MCF 10A (cell line): ENCODE measurements around the gene PARN. TPM values are rescaled to one million over a fixed set of nuclear protein-coding genes. Genes with fewer than 3 reads are reported as not detected.

Experiments used
- BruUV-seq: library from RNA; stranded (reverse); fragments of 400-500 nt; replicated peaks from 2 replicates; lab custom pipeline; 2021; lab: Mats Ljungman, UMichigan
- CTCF ChIA-PET: fragments of 300-600 bp; sonication (Branson Sonifier 250); formaldehyde crosslinking; extraction: SDS; loops from one replicate; lab custom pipeline; 2021; ENCODE audit warnings: antibody characterized with exemption, inconsistent platforms; lab: Yijun Ruan, JAX
- POLR2A ChIA-PET: fragments of 300-600, 350-650 bp; sonication (Branson Sonifier 250); formaldehyde crosslinking; extraction: SDS; loops from one replicate; lab custom pipeline; 2020; ENCODE audit warnings: antibody characterized with exemption, inconsistent platforms; lab: Yijun Ruan, JAX
- DNase-seq: peaks from one replicate; pipeline ENCODE4 v3.0.0-alpha.2; 2018; ENCODE audit not compliant: unreplicated experiment
- H3K27ac Mint-ChIP-seq: one replicate; pipeline ENCODE4 v1.8.0; 2022; ENCODE audit warnings: mild to moderate bottlenecking, low read depth, mixed read lengths; ENCODE audit not compliant: unreplicated experiment
- H3K27me3 Mint-ChIP-seq: one replicate; pipeline ENCODE4 v1.8.0; 2022; ENCODE audit warnings: mixed read lengths; ENCODE audit not compliant: insufficient read depth, unreplicated experiment
- H3K36me3 Mint-ChIP-seq: one replicate; pipeline ENCODE4 v1.8.0; 2022; ENCODE audit warnings: mild to moderate bottlenecking, moderate library complexity, mixed read lengths; ENCODE audit not compliant: insufficient read depth, unreplicated experiment
- H3K4me1 Mint-ChIP-seq: one replicate; pipeline ENCODE4 v1.8.0; 2022; ENCODE audit warnings: mixed read lengths; ENCODE audit not compliant: insufficient read depth, unreplicated experiment
- H3K4me3 Mint-ChIP-seq: one replicate; pipeline ENCODE4 v1.8.0; 2022; ENCODE audit warnings: mild to moderate bottlenecking, moderate library complexity, mixed read lengths; ENCODE audit not compliant: unreplicated experiment
- H3K9me3 Mint-ChIP-seq: one replicate; pipeline ENCODE4 v1.8.0; 2022; ENCODE audit warnings: mixed read lengths; ENCODE audit not compliant: unreplicated experiment
- intact Hi-C: fragments of 100-400 bp; cut with micrococcal nuclease; formaldehyde crosslinking; loops from 2 replicates; pipeline ENCODE4 v1.14.1; 2022
- total RNA-seq: library from RNA; stranded (reverse); gene quantifications from 2 replicates; pipeline ENCODE4 v1.2.3, GENCODE V29; 2022
- TF ChIP-seq, protein P1 (sequence below): fragments of 200-600 bp; IDR thresholded peaks from one replicate; pipeline ENCODE4 v1.8.0; 2022; ENCODE audit warnings: antibody characterized with exemption, mild to moderate bottlenecking; ENCODE audit not compliant: unreplicated experiment

Gene PARN
- total RNA-seq, 1 experiment from 2014 or later: 35.0 TPM

- Mint-ChIP-seq H3K4me3 (peak overlapping the region; percentile 90), H3K36me3 (peaks cover 46% of the 10 kb centered on the region), H3K4me1 (peaks cover 12% of the 10 kb centered on the region), H3K9me3 (peaks cover 7% of the 10 kb centered on the region), H3K27me3 (no peaks in the 10 kb centered on the region), H3K27ac (peak overlapping the region; percentile 77)
- POLR2A ChIA-PET: interaction anchor here (0.7 to 2.2 kb wide), 6 partner anchors 10 to 67 kb away, joined by 3 to 8 read pairs (median 6); no protein-coding TSS in a partner anchor
- intact Hi-C loops: no loop called here
- BruUV-seq: no TSS peak
- peak; percentile 6 for DNase-seq
- CTCF ChIA-PET: interaction anchor here (0.5 to 0.6 kb wide), 2 partner anchors 211 to 329 kb away, joined by 3 read pairs; no protein-coding TSS in a partner anchor
- TF ChIP-seq, protein P1, sequence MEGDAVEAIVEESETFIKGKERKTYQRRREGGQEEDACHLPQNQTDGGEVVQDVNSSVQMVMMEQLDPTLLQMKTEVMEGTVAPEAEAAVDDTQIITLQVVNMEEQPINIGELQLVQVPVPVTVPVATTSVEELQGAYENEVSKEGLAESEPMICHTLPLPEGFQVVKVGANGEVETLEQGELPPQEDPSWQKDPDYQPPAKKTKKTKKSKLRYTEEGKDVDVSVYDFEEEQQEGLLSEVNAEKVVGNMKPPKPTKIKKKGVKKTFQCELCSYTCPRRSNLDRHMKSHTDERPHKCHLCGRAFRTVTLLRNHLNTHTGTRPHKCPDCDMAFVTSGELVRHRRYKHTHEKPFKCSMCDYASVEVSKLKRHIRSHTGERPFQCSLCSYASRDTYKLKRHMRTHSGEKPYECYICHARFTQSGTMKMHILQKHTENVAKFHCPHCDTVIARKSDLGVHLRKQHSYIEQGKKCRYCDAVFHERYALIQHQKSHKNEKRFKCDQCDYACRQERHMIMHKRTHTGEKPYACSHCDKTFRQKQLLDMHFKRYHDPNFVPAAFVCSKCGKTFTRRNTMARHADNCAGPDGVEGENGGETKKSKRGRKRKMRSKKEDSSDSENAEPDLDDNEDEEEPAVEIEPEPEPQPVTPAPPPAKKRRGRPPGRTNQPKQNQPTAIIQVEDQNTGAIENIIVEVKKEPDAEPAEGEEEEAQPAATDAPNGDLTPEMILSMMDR: no peak
Observed at GRCh38 chr16:14629612-14629918, 495 bp downstream of the PARN start.

DNA sequence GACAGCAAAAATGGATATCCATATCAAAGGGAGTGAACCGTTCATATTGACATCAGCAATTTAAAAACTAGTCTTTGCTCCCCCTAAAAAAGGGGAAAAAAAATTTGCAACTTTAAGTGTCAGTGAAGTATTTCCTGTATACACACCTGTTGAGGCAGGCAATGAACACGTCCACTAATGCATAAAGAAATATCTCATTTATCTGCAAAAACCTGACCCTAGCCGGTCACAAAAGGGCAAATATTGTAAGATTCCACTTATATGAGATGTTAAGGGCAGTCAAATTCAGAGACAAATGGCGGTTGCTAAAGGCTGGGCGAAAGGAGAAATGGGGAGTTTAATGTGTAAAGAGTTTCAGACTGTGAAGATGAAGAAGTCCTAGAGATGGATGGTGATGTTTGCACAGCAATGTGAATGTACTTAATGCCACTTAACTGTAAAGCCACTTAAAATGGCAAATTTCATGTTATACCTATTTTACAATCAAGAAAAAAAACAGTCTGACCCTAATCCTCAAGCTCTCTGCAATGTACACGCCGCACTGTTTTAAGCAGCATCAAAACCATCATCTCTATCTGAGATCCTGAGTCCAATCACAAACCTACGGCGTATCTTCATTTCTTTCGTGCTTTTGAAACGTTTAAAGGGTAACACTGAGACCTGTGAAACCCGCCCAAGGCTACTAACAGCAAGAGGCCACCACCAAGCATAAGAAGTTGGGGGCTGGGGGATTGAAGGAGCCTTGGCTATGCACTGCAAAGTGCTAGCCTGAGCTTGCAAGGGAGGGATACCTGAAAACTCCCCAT, 1.1 kb downstream of the PARN start:
- intact Hi-C loops: no loop called here
- Mint-ChIP-seq H3K4me1 (peaks cover 6% of the 10 kb centered on the region), H3K27me3 (no peaks in the 10 kb centered on the region), H3K4me3 (peak overlapping the region; percentile 90), H3K9me3 (peaks cover 7% of the 10 kb centered on the region), H3K36me3 (peaks cover 43% of the 10 kb centered on the region), H3K27ac (peak overlapping the region; percentile 77)
- ChIA-PET CTCF (interaction anchor here (0.5 to 0.6 kb wide), 2 partner anchors 210 to 329 kb away, joined by 3 read pairs; no protein-coding TSS in a partner anchor), POLR2A (interaction anchor here (0.7 to 2.2 kb wide), 6 partner anchors 9 to 66 kb away, joined by 3 to 8 read pairs (median 6); no protein-coding TSS in a partner anchor)
- TF ChIP-seq, protein P1: no peak
- TSS peak; percentile 18 for BruUV-seq
- DNase-seq: no peak

GRCh38 chr16:14627078-14627477, 3.0 kb downstream of the PARN start:
- intact Hi-C loops: no loop called here
- H3K4me3 Mint-ChIP-seq: no peak overlapping the region
- no peaks in the 10 kb centered on the region for H3K27me3 Mint-ChIP-seq
- no peak for DNase-seq
- ChIA-PET POLR2A (no interaction called here), CTCF (no interaction called here)
- H3K27ac Mint-ChIP-seq: no peak overlapping the region
- peaks cover 7% of the 10 kb centered on the region for H3K9me3 Mint-ChIP-seq
- BruUV-seq: no TSS peak
- peaks cover 6% of the 10 kb centered on the region for H3K4me1 Mint-ChIP-seq
- TF ChIP-seq, protein P1: no peak
- H3K36me3 Mint-ChIP-seq: peaks cover 58% of the 10 kb centered on the region

DNA sequence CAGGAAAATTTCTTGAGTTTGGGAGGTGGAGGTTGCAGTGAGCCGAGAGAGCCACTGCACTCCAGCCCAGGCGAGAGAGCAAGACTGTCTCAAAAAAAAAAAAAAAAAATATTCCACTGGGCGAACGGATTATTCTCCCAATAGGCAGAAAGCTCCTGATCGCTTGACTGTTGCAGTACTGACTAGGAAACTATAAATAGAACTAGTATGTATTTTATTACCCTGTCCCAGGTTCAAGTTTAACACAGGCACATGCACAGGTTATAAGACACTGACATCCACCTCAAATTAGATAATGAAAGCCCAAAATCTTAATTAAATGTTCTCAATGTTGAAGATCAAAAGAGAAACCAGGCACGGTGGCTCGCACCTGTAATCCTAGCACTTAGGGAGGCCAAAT, 11.5 kb downstream of the PARN start:
- DNase-seq: no peak
- Mint-ChIP-seq H3K27ac (no peak overlapping the region), H3K27me3 (no peaks in the 10 kb centered on the region), H3K9me3 (no peaks in the 10 kb centered on the region), H3K36me3 (peaks cover 93% of the 10 kb centered on the region), H3K4me1 (no peaks in the 10 kb centered on the region), H3K4me3 (no peak overlapping the region)
- CTCF ChIA-PET: interaction anchor here (0.7 kb wide), 1 partner anchor 35 kb away, joined by 5 read pairs; no protein-coding TSS in a partner anchor
- POLR2A ChIA-PET: no interaction called here
- intact Hi-C loops: no loop called here
- TF ChIP-seq, protein P1: no peak
- BruUV-seq: no TSS peak
